Renal cortex interstitium (tissue), 11 donors: ENCODE results near the gene NF1. TPM values are rescaled to one million over a fixed set of nuclear protein-coding genes. Genes with fewer than 3 reads are reported as not detected.
A peak's percentile ranks its signal among the peaks of the same experiment; 100 is the strongest.
"Not testable (repeated sequence)": the region's sequence is repeated elsewhere in the genome, so short reads cannot be mapped to it uniquely, and the experiment has no call there.

Experiments used
- DNase-seq, 11 donors: peaks; one replicate each; pipeline ENCODE4 v3.0.0-alpha.2; 2013; ENCODE audit warnings: low read depth in 9 of 11, low spot score in 4 of 11; ENCODE audit errors: extremely low read depth in 1 of 11
- polyA plus RNA-seq, 3 donors: library from polyadenylated mRNA; unstranded; fragments of 120-200 nt; gene quantifications; one replicate each; pipeline ENCODE4 v1.2.1, GENCODE V29; 2013; ENCODE audit not compliant: insufficient read length in 3 of 3

NF1 gene
- polyA plus RNA-seq, 3 donors = 41.4 to 49.1 (median 44.4) TPM

DNA sequence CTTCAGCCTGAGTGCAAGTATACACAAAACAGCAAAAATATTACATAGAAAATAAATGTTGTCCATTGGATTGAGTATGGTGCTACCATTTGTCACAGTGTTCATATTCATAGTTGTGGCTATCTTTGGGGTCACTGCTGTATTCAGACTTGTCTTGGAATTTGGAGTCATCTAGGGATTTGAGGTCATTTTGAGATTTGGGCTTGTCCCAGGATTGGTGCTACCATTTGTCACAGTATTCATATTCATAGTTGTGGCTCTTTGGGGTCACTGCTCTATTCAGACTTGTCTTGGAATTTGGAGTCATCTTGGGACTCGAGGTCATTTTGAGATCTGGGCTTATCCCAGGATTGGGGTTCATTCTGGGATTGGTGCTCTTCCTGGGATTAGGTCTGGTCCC, 177.5 kb downstream of the NF1 start:
- no peak for DNase-seq

DNA sequence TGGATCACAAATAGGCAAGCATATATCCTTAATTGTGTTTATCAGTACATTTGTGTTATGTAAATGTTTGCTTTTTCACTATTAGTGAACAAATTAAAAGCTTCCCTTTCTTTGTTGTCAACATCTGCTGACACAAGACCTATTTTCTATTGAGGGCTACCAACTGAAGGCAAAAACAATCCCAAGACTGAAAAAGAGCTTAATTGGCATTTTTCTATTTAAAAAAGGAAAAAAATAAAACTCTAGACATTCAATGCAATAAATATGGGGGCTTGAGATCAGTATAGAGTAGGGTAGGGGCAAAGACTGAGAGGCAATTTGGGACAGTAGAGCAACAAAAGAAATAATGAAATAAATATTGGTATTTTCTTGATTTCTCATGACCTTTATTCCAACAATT, 178.0 kb downstream of the NF1 start:
- DNase-seq = no peak

DNA sequence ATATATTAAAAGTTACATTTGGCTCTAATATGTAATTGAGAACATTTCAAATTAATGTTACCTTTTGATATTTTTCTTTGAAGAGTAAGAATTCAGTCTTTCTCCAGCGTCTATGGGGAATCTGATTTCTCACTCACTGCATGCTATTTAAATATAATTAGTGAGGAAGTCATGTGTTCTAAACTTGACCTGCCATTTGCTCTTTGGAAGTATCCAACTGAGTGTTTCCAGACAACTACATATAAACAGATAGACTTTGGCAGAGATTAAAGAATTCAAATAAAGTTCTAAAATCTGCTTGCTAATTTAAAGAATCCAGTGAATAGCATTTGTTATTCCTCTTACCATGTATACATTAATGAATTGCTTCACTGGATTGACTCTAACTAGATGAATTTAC, 178.7 kb downstream of the NF1 start:
- DNase-seq = no peak

DNA sequence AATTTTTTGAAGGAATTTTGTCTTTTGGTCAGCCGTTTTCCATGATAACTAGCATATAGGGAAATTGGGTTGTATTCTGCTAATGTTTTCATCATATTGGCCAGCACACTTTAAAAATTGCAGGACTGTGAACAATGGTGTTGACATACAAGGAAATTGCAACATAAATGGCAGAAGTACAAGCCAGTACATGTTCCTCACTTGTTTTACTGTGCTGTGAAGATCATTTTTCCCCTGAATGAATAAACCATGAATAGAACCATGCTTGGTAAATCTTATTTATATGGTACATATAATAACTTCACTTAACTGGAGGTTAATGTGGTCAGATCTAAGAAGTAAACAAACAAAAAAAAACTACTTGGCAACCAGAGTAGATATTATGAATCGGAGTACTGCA, 179.5 kb downstream of the NF1 start:
- DNase-seq = no peak

DNA sequence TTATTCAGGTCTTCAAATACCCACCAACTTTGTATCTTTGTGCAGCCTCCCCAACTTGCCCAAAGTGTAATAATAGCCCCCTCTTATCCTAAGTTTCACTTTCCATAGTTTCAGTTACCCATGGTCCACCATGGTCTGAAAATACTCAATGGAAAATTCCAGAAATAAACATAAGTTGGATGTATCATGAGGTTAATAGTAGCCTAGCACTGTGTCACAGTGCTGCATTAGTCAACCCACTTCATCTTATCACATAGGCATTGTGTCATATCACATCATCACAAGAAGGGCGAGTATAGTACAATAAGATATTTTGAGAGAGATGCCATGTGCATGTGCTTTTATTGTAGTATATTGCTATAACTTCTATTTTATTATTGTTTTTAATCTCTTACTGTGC, 180.3 kb downstream of the NF1 start:
- DNase-seq = no peak

DNA sequence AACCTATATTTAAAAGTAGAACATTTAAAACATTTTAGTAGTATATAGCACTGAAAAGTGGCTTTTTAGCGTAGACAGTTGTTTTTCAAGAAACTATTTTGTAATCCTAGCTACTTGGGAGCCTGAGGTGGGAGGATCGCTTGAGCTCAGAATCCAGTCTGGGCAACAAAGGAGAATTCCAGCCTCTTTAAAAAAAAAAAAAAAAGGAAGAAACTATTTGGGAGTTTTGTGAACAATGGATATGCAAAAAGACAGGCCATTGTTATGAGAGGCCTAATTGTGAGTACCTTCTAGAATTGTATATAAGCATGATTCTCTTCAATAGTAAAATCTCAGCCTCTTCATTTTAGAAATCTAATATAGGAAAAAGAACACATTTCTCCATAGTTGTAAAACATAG, 184.6 kb downstream of the NF1 start:
- DNase-seq = no peak

DNA sequence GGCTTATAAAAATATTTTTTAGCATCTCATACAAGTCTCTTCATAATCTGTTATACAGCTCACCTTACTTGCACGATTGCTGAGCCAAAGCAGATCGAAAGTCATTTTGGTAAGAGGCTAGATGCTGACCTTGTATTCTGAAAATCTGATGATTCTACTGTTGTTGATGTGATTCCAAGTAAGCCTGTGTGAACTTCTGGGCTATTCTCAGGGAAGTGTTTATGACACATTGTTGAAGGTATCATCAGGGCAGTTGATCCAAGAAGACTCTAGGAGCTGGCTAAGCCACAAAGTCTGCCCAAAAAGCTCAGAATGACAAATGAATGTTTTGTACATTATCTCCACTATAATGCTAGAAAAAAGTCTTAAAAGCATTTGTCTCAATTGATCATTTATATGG, 186.3 kb downstream of the NF1 start:
- DNase-seq = no peak

DNA sequence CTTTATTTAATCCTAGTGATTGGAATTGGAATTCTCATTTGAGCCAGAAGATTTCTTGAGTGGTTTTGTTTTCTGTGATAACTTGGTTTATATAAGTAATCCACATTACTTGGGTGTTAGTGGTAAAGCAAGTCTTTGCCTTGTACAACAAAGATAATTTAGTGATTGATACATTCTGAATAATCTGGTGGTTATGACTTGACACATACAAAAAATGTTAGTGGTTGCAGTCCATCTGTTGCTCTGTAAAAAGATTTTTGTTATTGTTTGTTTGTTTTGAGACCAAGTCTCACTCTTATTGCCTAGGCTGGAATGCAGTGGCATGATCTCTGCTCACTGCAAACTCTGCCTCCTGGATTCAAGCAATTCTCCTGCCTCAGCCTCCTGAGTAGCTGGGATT, 189.1 kb downstream of the NF1 start:
- no peak for DNase-seq

DNA sequence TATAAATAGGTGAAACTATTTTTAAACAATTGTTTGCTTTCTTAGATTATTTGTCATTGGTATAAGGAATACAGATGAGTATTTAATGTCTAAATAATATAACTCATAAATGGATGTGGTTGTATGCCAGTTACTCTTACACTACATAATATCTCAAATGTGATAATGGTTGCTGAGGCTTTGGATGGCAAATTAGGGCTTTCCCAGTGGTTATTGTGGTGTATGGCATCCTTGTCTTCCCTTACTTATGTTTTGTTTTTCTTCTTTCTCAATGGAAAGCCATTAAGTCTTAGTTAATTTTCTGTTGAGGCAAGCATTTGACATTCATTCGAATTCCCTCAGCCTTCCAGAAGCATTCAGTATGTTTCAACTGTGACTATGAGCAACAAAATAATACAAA, 191.8 kb downstream of the NF1 start:
- DNase-seq = no peak

DNA sequence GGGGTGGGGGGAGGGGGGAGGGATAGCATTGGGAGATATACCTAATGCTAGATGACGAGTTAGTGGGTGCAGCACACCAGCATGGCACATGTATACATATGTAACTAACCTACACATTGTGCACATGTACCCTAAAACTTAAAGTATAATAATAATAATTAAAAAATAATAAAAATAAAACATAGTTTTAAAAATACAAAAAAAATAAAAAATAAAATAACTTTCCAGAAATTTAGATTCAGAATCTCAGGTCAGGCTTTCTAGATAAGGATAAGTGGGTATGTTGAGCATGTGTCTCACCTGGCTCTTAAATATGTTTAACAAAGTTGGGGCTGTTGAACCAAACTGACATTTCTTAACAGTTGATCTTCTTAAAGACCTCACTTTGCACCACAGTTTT, 193.2 kb downstream of the NF1 start:
- DNase-seq = not testable (repeated sequence)

DNA sequence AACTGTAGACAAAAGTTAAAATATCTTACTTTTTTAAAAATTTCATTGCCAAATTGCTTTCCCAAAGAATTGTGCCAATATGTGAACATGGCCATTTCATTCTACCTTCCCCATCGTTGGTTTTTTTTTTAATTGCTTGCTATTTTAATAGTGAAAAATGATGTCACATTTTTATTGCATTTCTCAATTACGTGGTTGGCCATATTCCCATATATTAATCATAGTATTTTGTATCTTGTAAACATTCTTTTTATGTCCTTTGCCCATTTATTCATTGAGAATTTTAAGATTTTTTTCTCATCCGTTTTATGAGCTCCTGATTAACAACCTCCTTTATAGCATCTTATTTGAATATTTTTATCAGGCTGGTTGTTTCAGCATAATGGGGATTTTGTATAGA, 195.0 kb downstream of the NF1 start:
- no peak for DNase-seq

DNA sequence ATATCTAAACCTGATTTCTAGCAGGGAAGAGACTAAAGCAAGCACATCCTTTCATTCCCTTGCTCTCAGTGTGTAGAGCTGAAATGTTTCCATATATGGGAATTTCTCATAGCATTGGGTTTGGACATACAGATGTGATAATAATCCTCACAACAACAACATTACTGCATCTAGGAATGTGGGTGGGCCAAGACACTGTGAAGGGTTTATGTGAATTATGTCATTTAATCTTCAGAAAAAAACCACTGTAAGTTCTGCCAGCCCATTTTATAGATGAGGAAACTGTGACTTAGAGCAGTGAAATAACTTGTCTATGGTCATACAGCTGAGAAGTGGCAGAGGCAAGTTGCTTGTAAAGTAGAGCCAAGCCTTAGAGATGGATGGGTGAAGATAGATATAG, 197.0 kb downstream of the NF1 start:
- DNase-seq = no peak

DNA sequence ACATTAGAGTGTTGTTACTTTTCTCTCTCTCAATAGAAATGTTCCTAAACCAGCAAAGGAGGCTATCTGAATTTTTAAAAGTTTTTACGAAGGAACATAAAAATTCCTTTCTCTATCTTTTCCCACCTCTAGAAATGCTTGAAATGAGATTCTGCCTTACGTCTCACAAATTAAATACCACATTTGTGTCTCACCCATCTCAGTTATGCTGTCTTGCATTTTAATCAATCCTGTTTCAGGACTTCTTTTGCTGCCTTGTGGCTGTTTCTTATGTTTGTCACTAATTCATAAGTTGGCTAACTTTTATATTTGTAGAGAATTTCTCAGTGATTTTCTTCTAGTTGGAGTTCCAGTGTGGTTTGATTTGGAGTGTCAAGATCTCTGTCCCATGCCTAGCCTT, 198.8 kb downstream of the NF1 start:
- no peak for DNase-seq

DNA sequence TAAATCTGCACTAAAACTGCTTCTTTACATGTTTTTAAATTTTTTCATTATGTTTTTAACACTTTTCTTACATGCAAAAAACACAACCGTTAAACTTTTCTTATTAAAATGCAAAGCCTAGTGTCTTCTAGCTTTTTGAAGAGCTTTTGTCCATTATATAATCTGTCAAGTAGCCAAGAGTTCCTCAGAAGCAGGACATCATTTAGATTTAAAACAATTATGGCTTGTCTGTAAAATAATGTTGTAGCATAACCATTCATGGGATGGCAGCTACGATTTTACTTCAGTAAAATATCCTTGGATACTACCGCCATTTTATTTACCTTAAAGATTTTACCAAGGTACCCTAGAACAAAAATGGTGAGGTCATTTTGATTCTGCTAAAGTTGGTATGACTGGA, 199.5 kb downstream of the NF1 start:
- no peak for DNase-seq

DNA sequence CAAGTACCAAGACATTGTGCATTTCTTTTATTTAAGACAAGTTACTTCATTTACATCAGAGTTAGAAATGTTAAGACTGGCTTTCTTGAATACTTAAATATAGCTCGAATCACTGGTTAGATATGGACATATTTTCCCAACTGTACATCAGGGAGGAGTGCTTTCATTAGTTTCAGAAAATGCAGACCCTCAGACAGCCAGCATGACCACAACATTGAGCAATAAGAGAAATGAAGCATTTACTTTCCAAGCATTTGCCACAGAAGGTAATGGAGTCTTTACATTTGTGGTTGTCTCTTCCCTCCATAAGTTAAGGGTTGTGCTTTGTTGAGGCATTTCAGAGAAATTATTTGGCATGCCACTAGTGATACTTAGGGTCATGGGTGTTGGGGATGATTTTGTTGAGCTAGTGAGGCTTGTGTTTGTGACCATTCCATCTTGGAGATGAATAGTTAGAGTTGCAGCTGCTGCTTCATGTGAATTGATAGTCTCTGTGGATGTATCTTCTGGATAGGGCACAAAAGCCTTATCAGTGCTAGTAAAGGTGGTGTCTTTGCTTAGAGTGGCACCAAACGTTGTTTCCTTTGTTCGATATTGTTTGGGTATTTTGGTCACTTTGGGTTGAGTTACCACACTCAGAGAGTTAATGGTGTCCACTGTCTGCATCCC, 200.2 kb downstream of the NF1 start:
- DNase-seq = no peak

DNA sequence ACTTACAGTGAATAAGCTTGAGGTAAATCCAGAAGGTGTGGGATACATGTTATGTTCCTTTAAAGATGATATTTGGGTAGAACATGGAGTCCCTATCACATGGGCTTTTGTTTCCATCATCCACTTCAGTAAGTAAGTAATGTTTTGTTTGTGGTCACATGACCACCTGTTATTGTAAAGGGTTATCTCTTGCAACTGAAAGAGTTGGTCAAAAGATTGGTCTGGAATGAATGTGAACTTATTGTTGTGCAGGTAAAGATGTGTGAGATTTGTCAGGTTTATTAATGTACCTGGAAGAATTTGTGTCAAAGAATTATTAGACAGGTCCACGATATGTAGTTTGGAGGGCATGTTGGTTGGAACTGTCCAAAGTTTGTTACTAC, 200.7 kb downstream of the NF1 start:
- DNase-seq = no peak

DNA sequence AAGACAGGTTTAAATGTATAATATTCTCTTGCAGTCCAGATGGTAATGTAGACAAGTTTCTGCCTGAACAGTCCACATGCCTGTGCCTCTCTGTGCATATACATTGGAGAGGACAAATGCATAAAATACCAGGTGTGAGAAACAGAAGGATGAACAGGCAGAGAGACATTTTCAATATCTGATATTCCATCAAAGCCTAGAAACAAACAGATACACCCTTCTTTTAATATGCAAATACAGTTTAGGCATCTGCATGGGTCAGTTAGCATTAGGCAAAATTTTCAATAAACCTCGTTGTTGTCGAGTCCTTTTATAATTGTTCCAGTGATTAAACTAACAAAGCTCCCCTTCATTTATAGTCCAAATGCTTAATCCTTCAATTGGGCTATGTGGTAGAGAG, 201.4 kb downstream of the NF1 start:
- DNase-seq = no peak

DNA sequence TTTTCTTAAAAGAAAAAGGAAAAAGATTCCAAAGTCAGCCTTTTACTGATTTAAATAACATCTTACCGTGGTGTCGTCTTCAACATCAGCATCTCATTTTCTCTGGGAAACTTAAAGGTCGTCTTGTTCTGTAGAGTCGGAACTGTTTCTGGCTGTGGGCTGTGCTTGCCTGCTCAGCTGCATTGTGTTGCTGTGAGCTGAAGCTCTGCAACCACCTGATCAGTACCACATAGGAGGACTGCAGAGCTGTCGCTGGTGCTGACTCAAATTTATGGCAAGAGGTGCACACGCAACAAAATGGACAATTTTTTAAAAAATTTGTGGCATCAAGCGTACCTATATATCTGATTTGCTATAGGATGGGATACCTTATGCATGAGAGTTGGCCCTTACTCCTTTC, 202.3 kb downstream of the NF1 start, which contains the start of gene OMG:
TSS of gene OMG (minus strand) at position 150 of the 400 bp plus-strand sequence. CDS start 908 bp downstream, outside the sequence.
- DNase-seq = no peak

DNA sequence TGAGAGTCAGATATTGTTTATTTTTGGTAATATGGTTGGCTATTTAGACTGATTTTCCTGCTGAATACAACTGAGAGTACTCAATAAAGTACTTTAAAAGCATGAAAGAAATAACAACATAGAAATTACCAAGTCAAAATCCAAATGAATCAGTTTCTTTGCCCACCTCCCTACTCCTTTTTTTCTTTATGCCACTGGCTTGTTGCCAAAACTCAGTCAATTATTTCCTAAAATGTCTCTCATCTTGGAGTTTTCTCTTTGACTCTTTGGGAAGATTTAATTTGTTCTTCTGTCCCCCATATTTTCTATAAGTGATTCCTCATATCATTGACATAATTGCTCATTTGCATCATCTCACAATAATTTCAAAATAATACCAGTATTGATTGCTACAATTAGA, 204.8 kb downstream of the NF1 start:
- peak in 1 of 11 donors; percentile 7 for DNase-seq

DNA sequence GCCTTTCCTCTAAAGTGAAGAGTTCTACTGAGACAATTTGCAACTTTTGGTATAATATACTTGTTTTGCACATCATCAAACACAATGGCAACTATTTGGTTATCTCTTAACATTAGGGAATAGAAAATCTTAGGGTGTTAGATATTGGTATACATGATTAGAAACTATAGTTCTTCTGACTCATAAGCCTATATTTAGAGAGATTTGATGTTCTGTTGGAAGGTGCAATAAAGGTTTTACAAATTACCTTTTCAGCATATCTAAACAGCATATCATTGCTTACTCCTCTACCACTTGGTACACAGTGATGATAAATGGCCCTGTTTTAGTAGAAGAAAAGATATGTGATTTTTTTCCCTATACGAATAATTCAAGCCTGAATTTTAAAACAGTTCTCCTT, 212.9 kb downstream of the NF1 start:
- DNase-seq = no peak
